Nephron progenitor cell (in vitro differentiated cells): Measurements from ENCODE around the gene FAT2.

Experiments
- DNase-seq: peaks from one replicate; pipeline ENCODE4 v3.0.0; 2021
- H3K27ac Mint-ChIP-seq: 2 replicates; pipeline ENCODE4 v1.8.0; 2021; ENCODE audit warnings: mild to moderate bottlenecking, moderate library complexity, mixed read lengths
- H3K27me3 Mint-ChIP-seq: 2 replicates; pipeline ENCODE4 v1.8.0; 2021; ENCODE audit warnings: mild to moderate bottlenecking, low read depth, mixed read lengths; ENCODE audit not compliant: poor library complexity
- H3K36me3 Mint-ChIP-seq: 2 replicates; pipeline ENCODE4 v1.8.0; 2021; ENCODE audit warnings: low read depth, mixed read lengths
- H3K4me1 Mint-ChIP-seq: 2 replicates; pipeline ENCODE4 v1.8.0; 2021; ENCODE audit warnings: mixed read lengths
- H3K4me3 Mint-ChIP-seq: 2 replicates; pipeline ENCODE4 v1.8.0; 2021; ENCODE audit warnings: mild to moderate bottlenecking, moderate library complexity, mixed read lengths
- H3K9me3 Mint-ChIP-seq: 2 replicates; pipeline ENCODE4 v1.8.0; 2021; ENCODE audit warnings: mild to moderate bottlenecking, moderate library complexity, mixed read lengths
- TF ChIP-seq, protein P1 (sequence below): fragments of 200-600 bp; sonication (generic); IDR thresholded peaks from 2 replicates; pipeline ENCODE4 v1.5.0; 2021; ENCODE audit warnings: antibody characterized with exemption

The FAT2 gene

DNA sequence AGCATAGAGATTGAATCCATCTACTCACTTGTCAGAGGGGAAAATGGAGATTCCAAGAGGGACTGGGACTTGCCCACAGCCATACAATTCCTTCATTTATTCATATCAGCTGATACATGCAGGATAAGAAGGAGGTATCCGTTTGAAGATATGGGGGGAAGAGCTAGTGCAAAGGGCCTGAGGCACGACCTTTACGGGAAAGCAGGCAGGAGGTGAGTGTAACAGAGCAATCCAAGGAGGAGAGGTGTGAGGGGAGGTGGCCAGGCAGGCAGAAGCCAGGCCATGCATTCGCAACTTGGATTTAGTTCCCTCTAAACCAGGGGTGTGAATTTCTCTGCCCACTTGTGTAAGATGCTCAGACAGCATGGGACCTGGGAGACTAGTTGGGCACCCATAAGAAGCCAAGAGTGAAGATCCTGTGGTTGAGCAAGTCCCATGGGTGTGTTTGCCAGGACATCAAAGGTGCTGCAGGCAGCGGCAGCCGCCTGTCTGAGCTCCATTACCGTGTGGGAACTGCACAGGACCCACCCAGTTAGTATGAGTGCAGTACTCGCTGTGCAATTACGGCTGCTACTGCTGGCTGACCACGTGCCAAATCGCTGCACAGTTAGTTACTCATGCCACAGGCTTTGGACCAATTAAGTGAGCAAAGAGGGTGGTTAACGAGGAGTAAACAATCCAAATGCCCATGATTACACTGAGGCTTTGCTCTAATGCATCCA lies 31.4 kb upstream of the FAT2 start:
- DNase-seq: no peak
- H3K9me3 Mint-ChIP-seq: no peaks in the 10 kb centered on the region
- no peaks in the 10 kb centered on the region for H3K36me3 Mint-ChIP-seq
- H3K27me3 Mint-ChIP-seq: peaks cover 8% of the 10 kb centered on the region
- TF ChIP-seq, protein P1, sequence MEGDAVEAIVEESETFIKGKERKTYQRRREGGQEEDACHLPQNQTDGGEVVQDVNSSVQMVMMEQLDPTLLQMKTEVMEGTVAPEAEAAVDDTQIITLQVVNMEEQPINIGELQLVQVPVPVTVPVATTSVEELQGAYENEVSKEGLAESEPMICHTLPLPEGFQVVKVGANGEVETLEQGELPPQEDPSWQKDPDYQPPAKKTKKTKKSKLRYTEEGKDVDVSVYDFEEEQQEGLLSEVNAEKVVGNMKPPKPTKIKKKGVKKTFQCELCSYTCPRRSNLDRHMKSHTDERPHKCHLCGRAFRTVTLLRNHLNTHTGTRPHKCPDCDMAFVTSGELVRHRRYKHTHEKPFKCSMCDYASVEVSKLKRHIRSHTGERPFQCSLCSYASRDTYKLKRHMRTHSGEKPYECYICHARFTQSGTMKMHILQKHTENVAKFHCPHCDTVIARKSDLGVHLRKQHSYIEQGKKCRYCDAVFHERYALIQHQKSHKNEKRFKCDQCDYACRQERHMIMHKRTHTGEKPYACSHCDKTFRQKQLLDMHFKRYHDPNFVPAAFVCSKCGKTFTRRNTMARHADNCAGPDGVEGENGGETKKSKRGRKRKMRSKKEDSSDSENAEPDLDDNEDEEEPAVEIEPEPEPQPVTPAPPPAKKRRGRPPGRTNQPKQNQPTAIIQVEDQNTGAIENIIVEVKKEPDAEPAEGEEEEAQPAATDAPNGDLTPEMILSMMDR: no peak
- H3K4me3 Mint-ChIP-seq: no peak overlapping the region
- peaks cover 32% of the 10 kb centered on the region for H3K4me1 Mint-ChIP-seq
- no peak overlapping the region for H3K27ac Mint-ChIP-seq

DNA sequence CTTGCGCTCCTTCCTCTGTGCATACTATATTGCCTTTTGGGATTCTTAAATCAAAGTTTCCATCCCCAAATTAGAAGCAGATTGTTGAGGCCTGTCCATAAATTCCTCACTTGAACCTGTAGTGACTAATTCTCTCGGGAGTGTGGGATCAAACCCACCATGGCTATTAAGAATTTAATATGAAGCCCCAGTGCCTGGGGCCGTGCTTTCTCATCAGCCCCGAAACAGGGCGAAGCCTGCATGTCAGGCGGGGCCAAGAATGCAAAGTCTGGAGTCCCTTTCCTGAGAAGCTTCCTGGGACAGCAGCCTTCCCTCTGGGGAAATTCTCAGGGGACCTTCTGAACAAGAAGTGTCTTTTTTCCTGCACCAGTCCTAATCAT lies 29.3 kb upstream of the FAT2 start:
- Mint-ChIP-seq H3K36me3 (no peaks in the 10 kb centered on the region), H3K4me1 (peaks cover 32% of the 10 kb centered on the region), H3K27me3 (peaks cover 12% of the 10 kb centered on the region), H3K4me3 (no peak overlapping the region), H3K27ac (no peak overlapping the region), H3K9me3 (no peaks in the 10 kb centered on the region)
- TF ChIP-seq, protein P1: no peak
- DNase-seq: no peak

DNA sequence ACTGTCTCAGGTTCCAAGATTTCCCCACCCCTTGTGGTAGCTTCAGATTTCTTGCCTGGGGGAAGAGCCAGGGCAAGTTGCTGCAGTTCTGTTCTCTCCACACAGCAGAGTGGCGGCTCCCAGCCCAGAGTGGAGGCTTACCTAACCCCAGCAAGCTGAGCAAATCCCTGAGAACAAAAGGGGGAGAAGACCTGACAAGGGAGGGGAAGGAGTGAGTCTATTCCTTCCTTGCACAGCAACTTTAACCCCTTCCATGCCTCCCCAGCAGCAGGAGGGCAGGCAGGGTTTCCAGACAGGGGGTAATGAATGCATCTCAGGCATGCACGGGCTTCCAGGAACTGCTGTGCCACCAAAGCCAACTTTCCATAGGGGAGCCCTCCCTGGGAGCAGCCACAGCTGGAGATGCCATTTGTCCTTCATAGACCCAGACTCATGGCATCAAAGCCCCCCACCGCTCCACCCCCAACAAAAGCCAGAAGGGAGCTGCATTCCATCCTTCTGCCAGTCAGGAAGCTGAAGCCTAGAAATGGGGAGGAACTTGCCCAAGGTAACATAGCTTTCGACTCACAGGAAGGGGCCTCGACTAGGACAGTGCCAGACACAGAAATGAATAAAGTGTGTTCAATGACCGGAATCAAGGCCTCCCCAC lies 28.8 kb upstream of the FAT2 start:
- TF ChIP-seq, protein P1: no peak
- peaks cover 32% of the 10 kb centered on the region for H3K4me1 Mint-ChIP-seq
- no peak for DNase-seq
- no peak overlapping the region for H3K4me3 Mint-ChIP-seq
- no peak overlapping the region for H3K27ac Mint-ChIP-seq
- H3K27me3 Mint-ChIP-seq: peaks cover 13% of the 10 kb centered on the region
- no peaks in the 10 kb centered on the region for H3K36me3 Mint-ChIP-seq
- H3K9me3 Mint-ChIP-seq: no peaks in the 10 kb centered on the region

DNA sequence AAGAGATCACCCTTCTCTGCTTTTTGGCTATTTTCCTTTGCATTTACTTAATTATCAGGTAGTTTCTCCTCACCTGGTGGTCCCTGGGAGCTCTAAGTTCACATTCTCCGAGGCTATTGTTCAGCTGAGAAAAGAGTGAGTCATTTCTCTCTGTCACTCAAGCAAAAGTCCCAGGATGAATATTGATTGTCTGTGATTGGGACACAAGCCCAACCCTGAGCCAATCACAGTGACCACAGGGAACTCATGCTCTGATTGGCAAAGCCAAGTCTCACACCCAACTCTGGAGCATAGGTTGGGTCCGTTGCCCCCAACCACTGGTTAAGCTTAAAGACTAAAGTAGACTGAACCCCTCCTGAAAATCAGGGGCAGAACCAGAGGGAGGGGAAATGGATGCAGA lies 27.8 kb upstream of the FAT2 start:
- no peak for DNase-seq
- Mint-ChIP-seq H3K9me3 (no peaks in the 10 kb centered on the region), H3K27me3 (peaks cover 13% of the 10 kb centered on the region), H3K4me1 (peaks cover 32% of the 10 kb centered on the region), H3K27ac (no peak overlapping the region), H3K4me3 (no peak overlapping the region), H3K36me3 (no peaks in the 10 kb centered on the region)
- TF ChIP-seq, protein P1: no peak

DNA sequence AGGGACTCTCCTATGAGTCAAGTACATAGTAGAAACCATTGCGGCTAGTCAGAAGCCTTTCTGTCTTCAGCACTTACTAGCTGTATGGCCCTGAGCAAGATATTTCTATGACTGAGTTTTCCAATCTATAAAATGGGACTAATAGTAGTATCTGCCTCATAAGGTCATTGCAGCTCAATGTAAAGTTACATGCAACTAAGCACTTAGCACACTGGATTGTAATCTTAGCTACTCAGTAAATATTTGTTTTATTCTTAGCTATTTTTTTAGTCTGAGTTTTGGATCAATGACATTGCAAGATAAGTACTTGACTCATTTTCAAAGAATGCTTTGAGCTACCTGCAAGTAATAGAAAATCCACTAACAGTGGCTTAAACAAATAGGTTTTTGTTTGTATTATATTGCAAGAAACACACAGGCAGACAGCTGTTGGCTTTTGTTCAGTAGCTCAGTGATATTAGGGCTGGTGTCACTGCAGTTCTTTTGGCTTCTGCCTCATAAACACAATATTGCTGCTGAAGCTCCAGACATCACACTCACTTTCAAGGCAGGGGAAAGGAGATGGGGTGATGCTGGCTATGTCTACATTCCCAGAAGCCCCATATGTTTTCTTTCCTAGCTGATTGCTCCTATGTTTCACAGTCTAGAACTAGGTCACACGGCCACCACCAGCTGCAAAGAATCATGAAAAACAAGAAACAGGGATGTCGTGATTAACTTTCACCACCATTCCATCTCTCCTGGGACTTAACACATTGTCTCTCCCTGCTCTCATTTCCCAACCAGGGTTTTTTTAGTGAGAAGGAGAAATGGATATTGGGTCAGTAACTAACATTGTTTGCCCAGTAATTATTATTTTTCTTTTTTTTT lies 26.9 kb upstream of the FAT2 start:
- H3K27ac Mint-ChIP-seq: no peak overlapping the region
- no peaks in the 10 kb centered on the region for H3K9me3 Mint-ChIP-seq
- H3K4me1 Mint-ChIP-seq: peaks cover 32% of the 10 kb centered on the region
- TF ChIP-seq, protein P1: no peak
- no peaks in the 10 kb centered on the region for H3K36me3 Mint-ChIP-seq
- peaks cover 13% of the 10 kb centered on the region for H3K27me3 Mint-ChIP-seq
- DNase-seq: no peak
- H3K4me3 Mint-ChIP-seq: no peak overlapping the region
